ENCODE results near the gene HAND2. TPM values are rescaled to one million over a fixed set of nuclear protein-coding genes. Genes with fewer than 3 reads are reported as not detected.
A peak's percentile ranks its signal among the peaks of the same experiment; 100 is the strongest.

Gene HAND2
- total RNA-seq, 4 donors from 2014 or later, result 0.66 to 2.4 (median 0.89) TPM

DNA sequence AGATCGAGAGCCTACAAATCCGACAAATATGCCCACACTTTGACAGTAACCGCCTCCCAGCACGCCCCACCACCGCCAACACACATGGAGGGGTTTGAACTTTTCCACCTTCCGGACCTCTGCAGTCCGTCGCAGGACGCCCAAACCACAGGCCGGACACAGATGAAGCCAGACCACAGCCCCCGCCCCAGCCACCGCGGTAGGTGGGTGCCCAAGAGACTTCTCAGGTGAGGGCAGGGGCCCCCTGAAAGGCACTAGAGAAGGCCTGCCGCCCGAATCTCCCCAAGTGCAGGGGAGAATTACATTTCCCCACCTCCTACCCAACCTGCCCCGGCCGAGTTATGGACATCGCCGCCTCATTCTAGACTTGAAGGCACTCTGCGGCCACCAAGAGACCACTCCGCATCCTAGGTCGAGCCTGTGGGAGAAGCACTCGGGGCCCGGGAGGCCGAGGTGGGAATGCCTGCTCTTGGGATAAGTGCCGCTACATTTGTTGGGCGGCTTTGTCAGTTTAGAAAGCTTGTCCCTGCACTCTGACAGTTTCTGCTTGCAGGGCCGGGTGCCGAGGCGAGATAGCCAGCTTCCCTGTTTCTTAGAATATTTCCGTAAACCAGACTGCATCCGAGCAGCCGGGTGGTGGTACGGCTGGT is 21.5 kb downstream of the HAND2 start:
- Histone ChIP-seq H3K27ac (no peak overlapping the region), H3K36me3 (no peaks in the 10 kb centered on the region), H3K9me3 (no peaks in the 10 kb centered on the region), H3K4me3 (peak overlapping the region in 2 of 4 donors; percentile 46 to 54), H3K4me1 (no peaks in the 10 kb centered on the region), H3K27me3 (peaks cover 63 to 71% (median 70%) of the 10 kb centered on the region in 3 donors)
- in situ Hi-C loops (cut with MboI; ENCODE audit: low sequenced_read_pairs in 4 of 4) (loop anchor here in 2 of 4 donors (25.0 kb wide), 2 partner anchors 304 to 629 kb away; no protein-coding TSS in a partner anchor), intact Hi-C loops (cut with DNase I; ENCODE audit: low total_unique reads) (loop anchor here (5.0 kb wide), 1 partner anchor 649 kb away; no protein-coding TSS in a partner anchor)
- TF ChIP-seq POLR2A (IDR thresholded peaks at IDR 0.05), result no peak
- TF ChIP-seq, protein P1, sequence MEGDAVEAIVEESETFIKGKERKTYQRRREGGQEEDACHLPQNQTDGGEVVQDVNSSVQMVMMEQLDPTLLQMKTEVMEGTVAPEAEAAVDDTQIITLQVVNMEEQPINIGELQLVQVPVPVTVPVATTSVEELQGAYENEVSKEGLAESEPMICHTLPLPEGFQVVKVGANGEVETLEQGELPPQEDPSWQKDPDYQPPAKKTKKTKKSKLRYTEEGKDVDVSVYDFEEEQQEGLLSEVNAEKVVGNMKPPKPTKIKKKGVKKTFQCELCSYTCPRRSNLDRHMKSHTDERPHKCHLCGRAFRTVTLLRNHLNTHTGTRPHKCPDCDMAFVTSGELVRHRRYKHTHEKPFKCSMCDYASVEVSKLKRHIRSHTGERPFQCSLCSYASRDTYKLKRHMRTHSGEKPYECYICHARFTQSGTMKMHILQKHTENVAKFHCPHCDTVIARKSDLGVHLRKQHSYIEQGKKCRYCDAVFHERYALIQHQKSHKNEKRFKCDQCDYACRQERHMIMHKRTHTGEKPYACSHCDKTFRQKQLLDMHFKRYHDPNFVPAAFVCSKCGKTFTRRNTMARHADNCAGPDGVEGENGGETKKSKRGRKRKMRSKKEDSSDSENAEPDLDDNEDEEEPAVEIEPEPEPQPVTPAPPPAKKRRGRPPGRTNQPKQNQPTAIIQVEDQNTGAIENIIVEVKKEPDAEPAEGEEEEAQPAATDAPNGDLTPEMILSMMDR (IDR thresholded peaks at IDR 0.05 in 4 of 5, conservative IDR thresholded peaks at IDR 0.05 in 1 of 5), result no peak
- DNase-seq (no peak), ATAC-seq (no peak)

DNA sequence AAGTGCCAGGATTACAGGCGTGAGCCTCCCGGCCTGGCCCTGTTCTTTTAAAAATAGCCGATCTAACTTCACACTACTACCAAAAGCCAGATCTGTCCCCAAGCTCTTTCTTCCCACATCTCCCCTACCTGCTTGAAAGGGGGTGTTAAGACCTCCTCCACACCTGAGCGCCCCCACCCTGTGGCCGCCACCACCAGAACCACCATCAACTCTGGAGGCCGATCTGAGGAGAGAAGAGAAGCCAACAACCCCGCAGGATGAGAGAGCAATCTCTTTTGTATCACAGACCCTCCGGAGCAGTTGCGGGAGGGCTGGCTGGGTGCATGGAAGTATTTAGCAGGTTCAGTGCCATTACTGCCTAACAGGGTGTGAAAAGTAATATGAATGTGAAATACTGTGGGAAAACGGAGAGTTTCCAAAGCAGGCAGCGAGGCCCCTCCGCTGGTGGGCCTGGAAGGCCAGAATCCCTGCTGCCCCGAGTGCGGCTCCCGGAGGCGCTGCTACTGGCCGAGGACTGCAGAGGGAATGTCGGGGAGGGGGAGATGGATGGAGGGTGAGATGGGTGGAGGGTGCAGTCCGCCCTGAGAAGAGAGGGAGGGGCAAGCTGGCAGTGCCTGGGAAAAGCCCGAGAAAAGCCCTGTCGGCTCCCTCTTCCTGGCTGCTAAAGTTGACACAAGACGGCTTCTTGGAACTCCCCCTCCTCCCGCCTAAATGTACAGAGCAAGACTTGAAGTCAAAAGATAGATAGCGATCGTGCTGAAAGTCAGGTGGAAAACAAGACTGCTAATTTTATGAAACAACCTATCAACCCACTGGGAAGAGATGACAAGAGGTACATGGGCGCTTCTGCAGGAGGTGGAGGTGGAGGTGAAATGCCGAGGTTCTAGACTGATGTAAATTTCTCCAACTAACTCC is 22.3 kb downstream of the HAND2 start:
- Histone ChIP-seq H3K9me3 (no peaks in the 10 kb centered on the region), H3K27ac (no peak overlapping the region), H3K4me1 (no peaks in the 10 kb centered on the region), H3K27me3 (peaks cover 63 to 69% (median 68%) of the 10 kb centered on the region in 3 donors), H3K36me3 (no peaks in the 10 kb centered on the region), H3K4me3 (no peak overlapping the region)
- in situ Hi-C loops (cut with MboI; ENCODE audit: low sequenced_read_pairs in 4 of 4) (loop anchor here in 2 of 4 donors (25.0 kb wide), 2 partner anchors 305 to 630 kb away; no protein-coding TSS in a partner anchor), intact Hi-C loops (cut with DNase I; ENCODE audit: low total_unique reads) (loop anchor here (2.0 to 5.0 kb wide), 2 partner anchors 613 to 650 kb away; no protein-coding TSS in a partner anchor)
- DNase-seq (no peak), ATAC-seq (no peak)
- TF ChIP-seq POLR2A (IDR thresholded peaks at IDR 0.05), result no peak
- TF ChIP-seq, protein P1 (IDR thresholded peaks at IDR 0.05 in 4 of 5, conservative IDR thresholded peaks at IDR 0.05 in 1 of 5), result no peak

GRCh38 chr4:173506597-173507211 is 23.3 kb downstream of the HAND2 start:
- intact Hi-C loops (cut with DNase I; ENCODE audit: low total_unique reads), result loop anchor here (2.0 to 5.0 kb wide), 2 partner anchors 614 to 651 kb away; no protein-coding TSS in a partner anchor
- ATAC-seq, result no peak
- H3K4me3 ChIP-seq, result no peak overlapping the region
- peaks cover 68 to 69% (median 69%) of the 10 kb centered on the region in 3 donors for H3K27me3 ChIP-seq
- no peaks in the 10 kb centered on the region for H3K4me1 ChIP-seq
- H3K9me3 ChIP-seq, result no peaks in the 10 kb centered on the region
- H3K27ac ChIP-seq, result no peak overlapping the region
- no peaks in the 10 kb centered on the region for H3K36me3 ChIP-seq
- in situ Hi-C loops (cut with MboI; ENCODE audit: low sequenced_read_pairs in 4 of 4), result loop anchor here in 2 of 4 donors (25.0 kb wide), 2 partner anchors 306 to 631 kb away; no protein-coding TSS in a partner anchor
- no peak for DNase-seq
- TF ChIP-seq POLR2A (IDR thresholded peaks at IDR 0.05), result no peak
- TF ChIP-seq, protein P1 (IDR thresholded peaks at IDR 0.05 in 4 of 5, conservative IDR thresholded peaks at IDR 0.05 in 1 of 5), result no peak

DNA sequence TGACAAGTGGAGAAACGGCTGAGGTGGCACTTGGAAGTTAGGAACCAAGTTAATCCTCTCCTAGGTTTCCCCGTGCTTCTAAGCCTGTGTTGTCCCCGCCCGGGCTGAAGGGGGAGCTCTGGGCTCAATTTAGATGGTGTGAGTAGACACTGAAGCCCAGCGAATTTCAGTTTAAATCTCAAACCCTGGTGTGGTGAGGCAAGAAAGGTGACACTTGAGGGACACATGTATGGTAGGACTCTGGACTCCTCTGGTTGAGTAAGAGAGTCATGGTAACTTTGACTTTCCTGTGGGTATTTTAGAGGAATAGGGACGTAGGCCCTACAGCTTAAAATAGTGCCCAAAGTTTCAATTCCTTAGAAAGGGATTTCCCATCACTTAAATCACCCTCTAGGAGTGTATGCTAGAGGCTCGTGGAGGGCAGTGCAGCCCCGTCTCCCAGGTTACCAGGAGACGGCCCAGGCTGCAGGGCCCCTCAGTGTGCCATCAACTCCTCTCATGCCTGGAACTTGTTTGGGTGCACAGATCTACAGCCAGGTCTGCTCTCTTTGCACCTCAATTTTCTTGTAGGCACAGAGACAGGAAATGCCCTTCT is 24.0 kb downstream of the HAND2 start:
- Histone ChIP-seq H3K36me3 (no peaks in the 10 kb centered on the region), H3K4me3 (no peak overlapping the region), H3K4me1 (no peaks in the 10 kb centered on the region), H3K27ac (no peak overlapping the region), H3K27me3 (peaks cover 69 to 74% (median 70%) of the 10 kb centered on the region in 3 donors), H3K9me3 (no peaks in the 10 kb centered on the region)
- intact Hi-C loops (cut with DNase I; ENCODE audit: low total_unique reads), result loop anchor here (2.0 to 5.0 kb wide), 2 partner anchors 615 to 651 kb away; no protein-coding TSS in a partner anchor
- DNase-seq (no peak), ATAC-seq (peak; percentile 38 to 54)
- no peak for TF ChIP-seq POLR2A (IDR thresholded peaks at IDR 0.05)
- TF ChIP-seq, protein P1 (IDR thresholded peaks at IDR 0.05 in 4 of 5, conservative IDR thresholded peaks at IDR 0.05 in 1 of 5), result peak in 4 of 5 experiments; percentile 38 to 57 (median 42)
- in situ Hi-C loops (cut with MboI; ENCODE audit: low sequenced_read_pairs in 4 of 4), result loop anchor here in 2 of 4 donors (25.0 kb wide), 2 partner anchors 306 to 631 kb away; no protein-coding TSS in a partner anchor

Data from gastrocnemius medialis (tissue), 4 donors.